ENCODE data around the gene ABHD2.

- TF ChIP-seq POLR2A (IDR thresholded peaks at IDR 0.05) (no peak), CTCF (IDR thresholded peaks at IDR 0.05) (peak; percentile 94 to 99 (median 96))
Observed at GRCh38 chr15:89057506-89058133, 30.6 kb upstream of the ABHD2 start.

All from upper lobe of left lung (tissue), 4 donors.